Head of caudate nucleus (tissue), 42 donors: ENCODE measurements around the gene ZNF428.
"Not testable (repeated sequence)": the region's sequence is repeated elsewhere in the genome, so short reads cannot be mapped to it uniquely, and the experiment has no call there.

ENCODE experiments used
- DNase-seq, 42 donors: peaks; one replicate each; pipeline versions ENCODE4 v3.0.0 to v3.0.0-alpha.2; 2020 to 2021; ENCODE audit warnings: mixed read lengths in 7 of 42
- intact Hi-C: fragments of 100-400 bp; cut with DNase I; formaldehyde crosslinking; loops from one replicate; pipeline ENCODE4 v1.15.0; 2022

ZNF428 gene

DNA sequence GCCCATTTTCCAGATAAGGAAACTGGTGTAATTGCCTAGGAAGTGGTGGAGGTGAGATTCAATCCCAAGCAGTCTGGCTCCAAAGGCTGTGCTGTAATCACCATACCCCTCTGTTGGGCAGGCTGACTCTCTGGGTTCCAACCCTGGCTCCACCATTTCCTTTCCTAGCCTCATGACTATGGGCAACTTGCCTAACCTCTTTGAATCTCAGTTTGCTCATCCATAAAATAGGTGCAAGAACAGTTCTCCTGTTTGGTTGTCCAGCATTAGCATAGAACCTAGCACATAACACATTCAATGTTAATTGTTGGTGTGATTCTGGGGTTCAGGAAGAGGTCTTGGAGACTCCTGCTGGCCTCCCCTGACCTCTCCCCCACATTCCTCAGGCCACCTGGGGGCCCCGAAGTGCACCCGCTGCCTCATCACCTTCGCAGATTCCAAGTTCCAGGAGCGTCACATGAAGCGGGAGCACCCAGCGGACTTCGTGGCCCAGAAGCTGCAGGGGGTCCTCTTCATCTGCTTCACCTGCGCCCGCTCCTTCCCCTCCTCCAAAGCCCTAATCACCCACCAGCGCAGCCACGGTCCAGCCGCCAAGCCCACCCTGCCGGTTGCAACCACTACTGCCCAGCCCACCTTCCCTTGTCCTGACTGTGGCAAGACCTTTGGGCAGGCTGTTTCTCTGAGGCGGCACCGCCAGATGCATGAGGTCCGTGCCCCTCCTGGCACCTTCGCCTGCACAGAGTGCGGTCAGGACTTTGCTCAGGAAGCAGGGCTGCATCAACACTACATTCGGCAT lies 20.8 kb downstream of the ZNF428 start:
- intact Hi-C loops = loop anchor here (5.0 to 10.0 kb wide), 2 partner anchors 54 to 64 kb away; partner anchors contain the start of gene ZNF575
- no peak for DNase-seq

DNA sequence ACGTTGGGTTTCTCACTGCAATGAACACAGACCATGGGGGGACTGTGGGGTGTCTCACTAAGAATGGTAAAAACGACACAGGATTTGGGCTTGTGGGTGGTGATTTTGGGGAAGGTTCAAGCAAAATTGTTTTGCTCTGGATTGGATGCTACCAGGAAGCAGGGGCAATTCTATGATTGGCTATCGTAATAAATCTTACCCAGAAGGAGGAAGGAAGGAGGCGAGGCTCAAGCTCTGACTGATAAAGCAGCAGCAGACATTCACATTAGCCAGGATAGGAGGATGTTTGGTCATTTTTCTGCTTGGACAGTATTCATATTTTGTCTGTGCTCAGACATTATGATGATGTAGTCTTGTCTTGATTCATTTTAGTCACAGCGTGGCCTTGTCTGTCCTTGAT lies 21.6 kb downstream of the ZNF428 start:
- intact Hi-C loops = loop anchor here (5.0 to 10.0 kb wide), 2 partner anchors 54 to 63 kb away; partner anchors contain the start of gene ZNF575
- DNase-seq = peak in 2 of 42 donors; percentile 43

DNA sequence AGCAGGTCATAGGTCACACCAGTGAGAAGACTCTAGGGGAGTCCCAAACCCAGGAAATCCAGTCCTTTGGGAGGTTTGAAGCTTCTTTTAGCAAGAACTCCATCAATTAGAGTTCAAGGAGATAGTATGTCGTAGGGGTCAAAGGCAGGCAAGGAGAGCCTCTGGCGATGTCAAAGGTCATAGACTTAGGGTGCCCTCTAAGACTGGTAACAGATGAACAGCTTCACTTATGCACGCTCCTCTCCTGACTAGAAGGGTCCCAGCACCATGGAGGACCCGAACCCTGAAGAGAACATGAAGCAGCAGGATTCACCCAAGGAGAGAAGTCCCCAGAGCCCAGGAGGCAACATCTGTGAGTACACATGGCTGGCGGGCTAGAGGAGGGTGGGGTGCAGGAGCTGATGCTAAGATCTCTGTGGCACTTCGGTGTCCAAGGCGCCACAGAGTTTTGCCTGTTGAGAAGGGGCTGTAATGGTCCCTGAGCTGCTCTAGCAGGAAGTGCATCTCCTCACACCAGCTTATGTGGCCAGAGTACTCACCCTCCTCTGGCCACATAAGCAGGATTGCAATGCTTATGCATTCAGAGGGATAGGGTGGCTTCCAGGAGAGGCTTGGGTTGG lies 22.5 kb downstream of the ZNF428 start:
- intact Hi-C loops = loop anchor here (1.0 to 10.0 kb wide), 3 partner anchors 22 to 62 kb away; partner anchors contain the start of genes PINLYP, XRCC1 and ZNF575
- DNase-seq = peak in 3 of 42 donors; percentile 14 to 32 (median 19)

DNA sequence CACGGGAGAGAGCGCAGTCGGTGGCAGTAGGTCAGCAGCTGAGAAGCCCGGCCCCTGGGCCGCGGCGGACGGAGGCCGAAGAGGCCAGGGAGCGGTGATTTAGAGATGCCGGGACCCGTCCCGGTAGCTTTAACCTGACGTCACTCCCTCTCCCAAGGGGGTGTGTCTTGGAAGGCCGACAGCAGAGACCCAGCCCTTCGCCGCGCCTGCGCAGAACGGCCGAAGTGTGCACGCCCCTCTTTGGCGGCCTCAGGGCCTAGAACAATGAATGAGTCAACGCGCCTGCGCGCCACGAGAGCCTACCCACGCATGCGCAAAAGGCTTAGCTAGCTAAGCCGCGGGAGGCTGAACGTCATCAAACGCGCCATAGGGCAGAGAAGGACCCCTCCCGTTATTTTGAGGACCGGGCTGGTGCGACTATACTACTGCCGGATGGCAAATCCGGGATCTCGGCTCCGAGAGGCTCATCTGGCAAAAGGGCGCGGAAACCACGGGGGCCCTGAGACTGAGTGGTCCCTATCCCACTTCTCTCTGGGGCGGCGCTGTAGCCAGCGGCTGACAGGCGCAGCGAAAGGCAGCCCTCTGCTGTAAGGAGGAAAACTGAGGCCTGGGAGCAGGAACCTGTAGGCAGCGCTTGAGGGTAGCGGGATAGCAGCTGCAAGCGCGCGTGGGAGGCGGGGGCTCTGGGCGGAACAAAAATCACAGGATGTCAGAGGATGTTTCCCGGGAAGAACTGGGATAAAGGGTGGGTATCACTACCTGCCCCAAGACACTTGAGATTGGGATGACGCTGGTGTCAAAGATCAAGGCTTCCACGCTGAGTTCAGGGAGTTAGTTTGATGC lies 23.2 kb downstream of the ZNF428 start, which contains the start of the genes IRGQ and ZNF576:
Gene IRGQ (minus strand): TSS at position 136 of the 843 bp plus-strand sequence. CDS start 796 bp downstream, outside the sequence.
Gene ZNF576 (plus strand): TSS at position 597 of the 843 bp plus-strand sequence. CDS start 514 bp downstream, outside the sequence.
- intact Hi-C loops = loop anchor here (1.0 to 10.0 kb wide), 3 partner anchors 21 to 61 kb away; partner anchors contain the start of genes PINLYP, XRCC1 and ZNF575
- DNase-seq = peak; percentile 95 to 100 (median 99)

DNA sequence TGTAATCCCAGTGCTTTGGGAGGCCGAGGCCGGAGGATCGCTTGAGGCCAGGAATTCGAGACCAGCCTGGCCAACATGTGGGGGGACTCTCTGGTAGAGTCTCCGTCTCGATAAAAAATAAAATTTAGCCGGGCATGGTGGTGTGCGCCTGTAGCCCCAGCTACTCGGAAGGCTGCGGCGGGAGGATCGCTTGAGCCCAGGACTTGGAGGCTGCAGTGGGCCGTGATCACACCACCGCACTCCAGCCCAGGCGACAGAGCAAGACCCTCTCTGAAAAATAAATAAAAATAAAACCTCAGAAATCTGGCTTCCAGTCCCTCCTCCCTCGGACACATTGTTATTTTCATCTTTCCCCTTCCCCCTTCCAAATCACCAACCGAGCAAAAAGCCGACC lies 23.8 kb downstream of the ZNF428 start:
- intact Hi-C loops = loop anchor here (5.0 to 10.0 kb wide), 2 partner anchors 57 to 61 kb away; partner anchors contain the start of gene ZNF575
- peak in 4 of 42 donors; percentile 19 to 38 (median 26) for DNase-seq

DNA sequence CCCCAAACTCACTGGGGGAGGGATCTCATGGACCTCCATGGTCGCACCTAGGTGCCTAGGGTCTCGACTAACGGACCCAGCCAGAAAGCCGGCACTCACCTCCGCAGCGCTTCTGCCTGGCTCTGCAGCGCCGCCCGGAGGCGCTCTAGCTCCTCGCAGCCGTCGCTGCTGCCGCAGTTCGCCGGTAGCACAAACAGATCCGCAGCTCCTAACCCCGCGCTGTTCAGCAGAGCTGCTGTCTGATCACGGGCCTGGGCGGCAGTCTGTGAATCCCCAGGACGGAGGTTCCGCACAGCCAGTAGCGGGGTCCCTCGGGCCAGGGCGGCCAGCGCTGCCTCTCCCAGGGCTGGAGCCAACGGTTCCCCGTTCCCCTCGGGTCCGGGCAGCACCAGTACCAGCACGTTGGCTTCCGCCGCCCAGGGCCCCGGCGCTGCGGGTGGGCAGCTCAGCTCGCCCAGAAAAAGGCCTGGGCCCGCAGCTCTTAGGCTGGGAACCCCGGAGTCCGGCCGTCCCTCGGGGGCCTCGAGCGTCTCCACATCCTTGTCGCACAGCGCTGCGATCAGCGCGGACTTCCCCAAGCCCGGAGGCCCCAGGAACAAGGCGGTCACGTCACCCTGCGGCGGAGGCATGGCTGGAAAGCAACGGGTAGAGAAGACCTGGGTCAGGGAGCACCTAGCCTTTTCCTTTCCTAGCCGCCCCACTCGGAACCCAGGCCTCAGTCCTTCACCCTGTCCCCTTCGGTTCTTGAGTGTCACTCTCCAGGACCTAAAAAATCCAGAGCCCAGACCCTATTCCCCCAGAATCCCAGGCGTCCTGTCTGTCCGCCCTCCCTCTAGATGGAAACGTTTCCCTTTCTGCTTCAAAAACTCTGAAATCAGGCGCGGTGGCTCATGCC lies 24.5 kb downstream of the ZNF428 start:
- peak in 40 of 42 donors; percentile 30 to 79 (median 58) for DNase-seq
- intact Hi-C loops = loop anchor here (5.0 to 10.0 kb wide), 2 partner anchors 57 to 60 kb away; partner anchors contain the start of gene ZNF575

DNA sequence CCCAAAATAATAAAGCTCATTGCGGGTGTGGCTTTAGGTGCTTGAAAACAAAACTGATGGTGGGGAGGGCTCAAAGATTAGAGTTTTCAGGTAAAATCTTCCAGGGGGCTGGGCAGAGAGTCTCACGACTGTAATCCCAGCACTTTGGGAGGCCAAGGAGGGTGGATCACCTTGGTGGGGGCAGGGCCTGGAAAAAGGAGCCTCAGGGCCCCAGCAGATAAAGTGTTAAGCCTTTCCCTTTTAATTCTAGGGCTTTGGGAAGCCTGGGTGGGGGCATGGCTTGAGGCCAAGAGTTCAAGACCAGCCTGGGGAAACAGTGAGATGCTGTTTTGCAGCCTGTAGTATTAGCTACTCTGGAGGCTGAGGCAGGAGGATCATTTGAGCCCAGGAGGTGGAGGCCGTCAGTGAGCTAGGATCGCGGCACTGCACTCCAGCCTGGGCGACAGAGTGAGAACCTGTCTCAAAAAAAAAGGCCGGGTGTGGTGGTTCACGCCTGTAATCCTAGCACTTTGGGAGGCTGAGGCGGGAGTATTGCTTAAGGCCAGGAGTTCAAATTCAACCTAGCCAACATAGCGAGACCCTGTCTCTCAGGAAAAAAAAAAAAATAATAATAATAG lies 25.2 kb downstream of the ZNF428 start:
- DNase-seq = no peak
- intact Hi-C loops = loop anchor here (10.0 kb wide), 1 partner anchor 59 kb away; the partner anchor contains the start of gene ZNF575

DNA sequence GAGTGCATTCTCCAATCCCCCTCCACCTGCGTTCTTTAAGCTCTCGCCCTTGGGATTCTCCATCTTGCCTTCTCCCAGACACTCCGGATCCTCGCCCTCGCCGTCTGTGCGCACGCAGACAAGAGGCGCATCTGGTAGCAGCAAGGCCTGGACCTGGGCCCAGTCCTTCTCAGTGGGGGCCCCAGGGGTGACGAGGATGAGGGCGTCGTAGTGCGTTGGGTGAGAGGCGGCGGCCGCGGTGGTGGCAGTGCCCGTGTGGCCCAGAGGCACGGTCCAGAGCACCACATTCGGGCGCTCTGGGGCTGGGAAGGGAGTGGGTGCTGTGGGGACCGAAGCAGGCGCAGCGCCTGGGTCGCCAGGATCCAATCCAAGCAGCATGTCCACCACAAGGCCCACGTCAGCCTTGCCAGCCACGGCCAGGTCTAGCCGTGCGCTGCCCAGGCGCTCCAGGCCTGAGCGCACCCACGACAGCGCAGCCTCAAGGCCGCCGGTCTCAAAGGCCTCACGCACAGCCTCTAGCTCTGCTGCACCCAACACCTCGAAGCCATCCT lies 26.6 kb downstream of the ZNF428 start:
- intact Hi-C loops = loop anchor here (10.0 kb wide), 1 partner anchor 58 kb away; the partner anchor contains the start of gene ZNF575

DNA sequence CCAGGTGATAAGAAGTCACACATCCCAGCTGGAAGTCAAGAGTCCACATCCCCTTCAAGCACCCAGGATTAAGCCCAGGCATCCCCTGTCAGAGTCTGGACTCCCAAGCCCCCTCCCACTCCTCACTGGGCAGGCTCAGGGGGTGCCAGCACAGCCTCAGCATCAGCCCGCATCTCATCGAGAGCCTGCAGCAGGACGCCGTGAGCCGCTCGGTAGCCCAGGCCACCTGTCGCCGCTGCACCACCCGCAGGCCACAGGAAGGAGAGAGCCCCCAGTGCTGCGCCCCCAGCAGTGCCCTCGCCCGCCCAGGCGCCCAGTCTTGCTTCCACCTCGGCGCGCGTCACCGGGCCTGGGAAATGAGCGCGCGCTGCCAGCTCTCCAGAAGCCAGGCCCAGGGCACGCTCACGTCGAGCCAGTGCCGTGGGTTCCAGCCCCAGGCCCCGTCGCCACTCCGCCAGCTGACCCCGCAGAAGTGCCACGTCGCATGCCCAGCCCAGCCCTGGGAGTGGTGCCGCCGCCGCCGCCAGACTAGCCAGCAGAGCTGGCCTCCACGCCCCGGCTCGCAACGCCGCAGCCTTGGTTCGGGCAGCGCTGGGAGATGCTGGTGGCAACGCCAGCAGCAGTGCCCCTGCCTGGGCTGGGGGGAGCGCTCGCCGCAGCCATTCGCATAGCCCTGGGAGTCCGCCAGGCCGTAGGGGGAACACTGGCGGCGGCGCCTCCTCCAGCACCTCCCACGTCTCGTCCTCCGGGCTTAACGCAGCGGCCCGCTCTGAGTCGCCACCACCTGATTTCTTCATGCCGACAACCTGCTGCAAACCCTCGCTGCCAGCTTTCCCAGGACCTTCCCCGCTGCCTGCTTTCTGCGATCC lies 27.3 kb downstream of the ZNF428 start:
- intact Hi-C loops = loop anchor here (10.0 kb wide), 1 partner anchor 57 kb away; the partner anchor contains the start of gene ZNF575
- no peak for DNase-seq

More for the DNA sequence above, 26.6 kb downstream of the ZNF428 start:
- no peak for DNase-seq

DNA sequence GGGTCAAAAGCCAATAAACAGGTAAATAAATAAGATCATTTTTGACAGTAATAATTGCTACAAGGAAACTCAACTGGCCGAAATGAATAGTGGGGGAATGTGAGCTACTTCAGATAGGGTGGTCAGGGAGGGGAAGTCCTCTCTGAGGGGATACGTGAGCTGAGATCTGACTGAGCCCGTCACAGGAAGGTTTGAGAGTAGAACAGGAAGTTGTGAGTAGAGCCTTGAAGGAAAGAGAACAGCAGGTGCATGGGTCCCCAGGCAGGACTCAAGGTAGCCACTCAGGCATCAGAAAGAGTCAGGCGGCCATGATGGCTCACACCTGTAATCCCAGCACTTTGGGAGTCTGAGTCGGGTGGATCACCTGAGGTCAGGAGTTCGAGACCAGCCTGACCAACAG lies 29.8 kb downstream of the ZNF428 start:
- intact Hi-C loops = loop anchor here (10.0 kb wide), 1 partner anchor 55 kb away; the partner anchor contains the start of gene ZNF575
- no peak for DNase-seq

DNA sequence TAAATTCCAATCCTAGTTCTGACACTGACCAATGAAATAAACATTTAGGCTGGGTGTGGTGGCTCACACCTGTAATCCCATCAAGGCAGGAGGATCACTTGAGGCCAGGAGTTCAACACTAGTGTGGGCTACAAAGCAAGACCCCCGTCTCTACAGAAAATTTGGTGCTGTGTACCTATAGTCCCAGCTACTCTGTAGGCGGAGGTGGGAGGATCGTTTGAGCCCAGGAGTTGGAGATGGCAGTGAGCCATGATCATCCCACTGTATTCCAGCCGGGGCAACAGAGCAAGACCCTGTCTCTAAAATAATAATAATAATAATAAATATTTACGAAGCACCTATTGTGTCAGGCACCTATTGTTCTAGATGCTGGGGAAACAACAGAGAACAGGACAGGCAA lies 30.2 kb downstream of the ZNF428 start:
- no peak for DNase-seq
- intact Hi-C loops = no loop called here

DNA sequence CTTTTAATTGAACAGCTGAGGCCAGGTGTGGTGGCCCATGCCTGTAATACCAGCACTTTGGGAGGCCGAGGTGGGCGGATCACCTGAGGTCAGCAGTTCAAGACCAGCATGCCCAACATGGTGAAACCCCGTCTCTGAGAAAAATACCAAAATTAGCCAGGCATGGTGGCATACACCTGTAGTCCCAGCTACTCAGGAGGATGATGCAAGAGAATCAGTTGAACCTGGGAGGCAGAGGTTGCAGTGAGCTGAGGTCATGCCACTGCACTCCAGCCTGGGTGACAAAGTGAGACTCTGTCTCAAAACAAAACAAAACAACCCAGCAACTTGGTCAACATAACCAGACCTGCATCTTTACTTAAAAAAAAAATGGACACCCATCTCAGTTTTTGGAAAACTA lies 32.4 kb downstream of the ZNF428 start:
- DNase-seq, intact Hi-C loops: not testable (repeated sequence)

DNA sequence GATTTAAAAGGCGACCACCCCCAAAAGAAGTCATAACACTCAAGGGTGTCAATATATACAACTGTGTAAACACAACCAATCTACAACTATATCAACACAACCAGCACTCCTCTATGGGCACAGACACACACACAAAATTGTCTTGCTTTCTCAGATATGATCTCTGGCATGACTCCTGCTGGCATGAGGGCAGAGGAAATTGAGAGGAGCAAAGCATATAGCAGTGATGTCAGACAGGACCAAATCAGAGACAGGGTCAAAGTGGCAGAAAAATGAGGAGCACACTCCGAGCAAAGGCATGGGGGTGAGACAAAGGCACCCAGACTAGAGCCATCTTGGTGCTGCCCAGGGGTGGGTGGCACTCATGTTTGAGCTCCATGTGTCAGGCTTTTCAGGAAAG lies 33.1 kb downstream of the ZNF428 start:
- intact Hi-C loops = no loop called here
- no peak for DNase-seq

DNA sequence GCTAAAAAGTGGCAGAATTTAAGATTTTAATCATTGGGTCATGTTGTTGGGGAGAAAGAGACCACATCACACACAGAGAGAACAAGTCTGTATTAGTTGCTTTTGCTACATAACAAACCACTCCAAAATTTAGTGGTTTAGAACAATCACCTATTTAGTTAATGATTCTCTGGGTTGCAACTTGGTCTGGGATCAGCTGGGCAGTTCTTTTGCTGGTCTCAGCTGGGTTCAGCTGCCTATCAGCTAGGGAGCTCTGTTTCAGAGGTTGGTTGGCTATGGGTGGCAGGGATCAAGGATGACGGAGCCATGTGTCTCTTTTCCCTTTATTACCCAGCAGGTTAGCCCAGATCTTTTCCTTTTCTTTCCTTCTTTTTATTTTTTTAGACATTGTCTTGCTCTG lies 34.9 kb downstream of the ZNF428 start:
- intact Hi-C loops = no loop called here
- no peak for DNase-seq

DNA sequence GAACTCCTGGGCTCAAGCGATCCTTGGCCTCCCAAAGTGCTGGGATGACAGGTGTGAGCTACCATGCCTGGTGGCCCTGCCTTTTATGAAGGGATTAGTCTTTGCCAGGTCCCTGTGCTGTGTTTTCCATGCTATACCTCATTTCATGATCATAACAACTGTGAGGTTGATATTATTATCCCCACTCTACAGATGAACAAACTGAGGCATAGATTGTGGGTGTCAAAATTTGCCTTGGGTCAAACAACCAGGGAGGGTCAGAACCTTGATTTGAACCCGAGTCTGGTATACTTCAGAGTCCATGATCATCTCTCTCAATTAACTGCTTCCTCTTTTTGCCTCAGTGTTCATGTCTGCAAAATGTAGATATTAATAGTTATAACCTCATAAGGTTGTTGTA lies 36.9 kb downstream of the ZNF428 start:
- DNase-seq = no peak

DNA sequence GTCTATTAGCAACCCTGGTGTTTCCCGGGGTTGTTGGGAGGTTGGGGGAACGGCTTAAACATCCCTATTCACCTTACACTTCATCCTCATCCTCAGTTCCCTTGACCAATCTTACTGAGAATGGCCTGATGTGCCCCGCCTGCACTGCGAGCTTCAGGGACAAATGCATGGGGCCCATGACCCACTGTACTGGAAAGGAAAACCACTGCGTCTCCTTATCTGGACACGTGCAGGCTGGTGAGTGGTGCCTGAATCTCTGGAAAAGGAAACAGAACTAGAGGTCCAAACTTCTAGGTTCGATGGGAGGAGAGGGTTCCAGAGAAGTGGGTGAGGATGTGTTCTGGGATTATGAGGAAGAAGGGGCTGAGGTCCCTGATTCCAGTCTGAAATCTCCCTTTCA lies 38.0 kb downstream of the ZNF428 start:
- DNase-seq = no peak

More for the DNA sequence above, 36.9 kb downstream of the ZNF428 start:
- intact Hi-C loops = no loop called here

More for the DNA sequence above, 38.0 kb downstream of the ZNF428 start:
- intact Hi-C loops = no loop called here
